GM23338 (cell line): ENCODE measurements around the gene DCAF17.

Experiments
- EZH2 ChIP-seq: fragments of 200-600 bp; sonication (generic); IDR thresholded peaks from one replicate; pipeline ENCODE4 v1.8.0; 2017; ENCODE audit warnings: antibody characterized with exemption, mild to moderate bottlenecking, low read depth; ENCODE audit not compliant: unreplicated experiment
- TF ChIP-seq, protein P1 (sequence below), 2 experiments: fragments of 200-600 bp in 1 of 2; sonication (generic) in 1 of 2; conservative IDR thresholded peaks; 2 replicates each; pipeline versions ENCODE4 v1.5.1 to v1.6.1; 2016 to 2017; ENCODE audit warnings: antibody characterized with exemption in 2 of 2, low read depth in 2 of 2, mild to moderate bottlenecking in 2 of 2, moderate library complexity in 1 of 2
- TF ChIP-seq, protein P2 (sequence below): IDR thresholded peaks from one replicate; pipeline ENCODE4 v1.6.1; 2018; ENCODE audit warnings: antibody characterized with exemption; ENCODE audit not compliant: unreplicated experiment

DNA sequence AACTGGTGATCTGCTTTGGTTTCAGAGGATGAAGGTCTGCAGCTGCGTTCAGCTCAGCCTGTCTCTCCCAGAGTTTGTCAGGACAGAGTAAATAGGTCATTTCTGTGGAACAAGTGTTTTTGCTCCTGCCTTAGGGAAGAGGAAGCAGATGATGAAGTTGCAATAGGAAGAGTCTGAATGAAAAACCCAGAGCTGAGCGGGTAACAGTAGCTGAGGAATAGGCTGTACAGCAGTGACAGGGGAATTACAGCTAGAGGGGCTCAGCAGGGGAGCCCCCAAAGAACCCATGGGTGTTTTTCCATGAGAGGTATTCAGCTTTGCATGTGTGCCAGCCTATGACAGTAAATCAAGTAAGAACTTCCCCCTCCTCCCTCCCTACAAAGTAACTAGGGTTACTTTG is 78.0 kb downstream of the DCAF17 start:
- TF ChIP-seq, protein P1, sequence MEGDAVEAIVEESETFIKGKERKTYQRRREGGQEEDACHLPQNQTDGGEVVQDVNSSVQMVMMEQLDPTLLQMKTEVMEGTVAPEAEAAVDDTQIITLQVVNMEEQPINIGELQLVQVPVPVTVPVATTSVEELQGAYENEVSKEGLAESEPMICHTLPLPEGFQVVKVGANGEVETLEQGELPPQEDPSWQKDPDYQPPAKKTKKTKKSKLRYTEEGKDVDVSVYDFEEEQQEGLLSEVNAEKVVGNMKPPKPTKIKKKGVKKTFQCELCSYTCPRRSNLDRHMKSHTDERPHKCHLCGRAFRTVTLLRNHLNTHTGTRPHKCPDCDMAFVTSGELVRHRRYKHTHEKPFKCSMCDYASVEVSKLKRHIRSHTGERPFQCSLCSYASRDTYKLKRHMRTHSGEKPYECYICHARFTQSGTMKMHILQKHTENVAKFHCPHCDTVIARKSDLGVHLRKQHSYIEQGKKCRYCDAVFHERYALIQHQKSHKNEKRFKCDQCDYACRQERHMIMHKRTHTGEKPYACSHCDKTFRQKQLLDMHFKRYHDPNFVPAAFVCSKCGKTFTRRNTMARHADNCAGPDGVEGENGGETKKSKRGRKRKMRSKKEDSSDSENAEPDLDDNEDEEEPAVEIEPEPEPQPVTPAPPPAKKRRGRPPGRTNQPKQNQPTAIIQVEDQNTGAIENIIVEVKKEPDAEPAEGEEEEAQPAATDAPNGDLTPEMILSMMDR (conservative IDR thresholded peaks at IDR 0.05; ENCODE audit: low read depth in 2 of 2), result no peak
- TF ChIP-seq EZH2, result no peak
- TF ChIP-seq, protein P2, sequence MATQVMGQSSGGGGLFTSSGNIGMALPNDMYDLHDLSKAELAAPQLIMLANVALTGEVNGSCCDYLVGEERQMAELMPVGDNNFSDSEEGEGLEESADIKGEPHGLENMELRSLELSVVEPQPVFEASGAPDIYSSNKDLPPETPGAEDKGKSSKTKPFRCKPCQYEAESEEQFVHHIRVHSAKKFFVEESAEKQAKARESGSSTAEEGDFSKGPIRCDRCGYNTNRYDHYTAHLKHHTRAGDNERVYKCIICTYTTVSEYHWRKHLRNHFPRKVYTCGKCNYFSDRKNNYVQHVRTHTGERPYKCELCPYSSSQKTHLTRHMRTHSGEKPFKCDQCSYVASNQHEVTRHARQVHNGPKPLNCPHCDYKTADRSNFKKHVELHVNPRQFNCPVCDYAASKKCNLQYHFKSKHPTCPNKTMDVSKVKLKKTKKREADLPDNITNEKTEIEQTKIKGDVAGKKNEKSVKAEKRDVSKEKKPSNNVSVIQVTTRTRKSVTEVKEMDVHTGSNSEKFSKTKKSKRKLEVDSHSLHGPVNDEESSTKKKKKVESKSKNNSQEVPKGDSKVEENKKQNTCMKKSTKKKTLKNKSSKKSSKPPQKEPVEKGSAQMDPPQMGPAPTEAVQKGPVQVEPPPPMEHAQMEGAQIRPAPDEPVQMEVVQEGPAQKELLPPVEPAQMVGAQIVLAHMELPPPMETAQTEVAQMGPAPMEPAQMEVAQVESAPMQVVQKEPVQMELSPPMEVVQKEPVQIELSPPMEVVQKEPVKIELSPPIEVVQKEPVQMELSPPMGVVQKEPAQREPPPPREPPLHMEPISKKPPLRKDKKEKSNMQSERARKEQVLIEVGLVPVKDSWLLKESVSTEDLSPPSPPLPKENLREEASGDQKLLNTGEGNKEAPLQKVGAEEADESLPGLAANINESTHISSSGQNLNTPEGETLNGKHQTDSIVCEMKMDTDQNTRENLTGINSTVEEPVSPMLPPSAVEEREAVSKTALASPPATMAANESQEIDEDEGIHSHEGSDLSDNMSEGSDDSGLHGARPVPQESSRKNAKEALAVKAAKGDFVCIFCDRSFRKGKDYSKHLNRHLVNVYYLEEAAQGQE, result no peak
